ENCODE results near the gene HID1.
"Not testable (repeated sequence)": the region's sequence is repeated elsewhere in the genome, so short reads cannot be mapped to it uniquely, and the experiment has no call there.

HID1 gene

DNA sequence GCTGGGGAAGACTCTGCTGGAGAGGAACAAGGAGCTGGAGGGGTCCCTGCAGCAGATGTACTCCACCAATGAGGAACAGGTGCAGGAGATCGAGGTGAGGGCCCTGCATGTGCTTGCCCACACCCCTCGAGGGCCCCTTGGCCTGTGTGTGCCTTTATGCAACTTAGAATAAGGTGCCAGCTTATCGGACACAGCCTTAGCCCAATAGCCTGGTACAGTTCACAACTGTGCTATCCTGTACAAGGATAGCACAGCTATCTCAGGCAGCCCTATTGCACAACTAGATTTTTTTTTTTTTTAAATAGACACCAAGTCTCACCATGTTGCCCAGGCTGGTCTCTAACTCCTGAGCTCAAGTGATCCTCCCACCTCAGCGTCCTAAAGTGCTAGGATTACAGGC, 27.0 kb upstream of the HID1 start:
- no peak for DNase-seq

DNA sequence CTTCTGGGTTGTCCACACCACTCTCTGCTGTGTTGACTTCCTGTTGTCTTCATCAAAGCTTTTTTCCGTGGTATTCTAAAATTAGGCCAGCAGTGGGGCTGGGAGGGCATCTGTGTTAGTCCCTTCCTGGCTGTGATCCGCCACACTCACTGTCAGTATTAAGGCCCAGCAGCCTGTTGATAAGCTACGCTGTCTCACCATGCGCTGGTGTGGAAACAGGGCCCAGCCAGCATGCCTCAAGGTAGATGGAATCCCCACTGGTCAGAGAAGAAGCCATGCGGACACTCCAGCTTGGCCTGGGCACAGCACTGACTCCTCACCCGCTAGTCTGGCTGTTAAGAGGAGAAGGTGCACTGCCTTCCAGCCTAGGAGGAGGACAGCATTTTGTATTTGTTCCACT, 26.2 kb upstream of the HID1 start:
- DNase-seq, result no peak

DNA sequence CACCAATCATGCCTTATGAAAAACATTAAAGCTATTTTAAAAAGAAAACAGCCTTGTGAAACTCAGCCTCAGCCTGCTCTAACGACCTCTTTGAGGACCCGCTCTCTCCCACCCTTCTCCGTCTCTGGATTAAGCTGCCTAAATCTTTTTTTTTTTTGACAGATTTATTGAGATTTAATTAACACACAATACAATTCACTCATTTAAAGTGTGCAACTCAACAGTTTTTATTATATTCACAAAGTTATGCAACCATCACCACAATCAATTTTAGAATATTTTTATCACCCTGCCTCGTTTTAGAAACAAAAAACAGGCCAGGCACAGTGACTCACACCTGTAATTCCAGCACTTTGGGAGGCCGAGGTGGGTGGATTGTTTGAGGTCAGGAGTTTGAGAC, 23.3 kb upstream of the HID1 start:
- no peak for DNase-seq

DNA sequence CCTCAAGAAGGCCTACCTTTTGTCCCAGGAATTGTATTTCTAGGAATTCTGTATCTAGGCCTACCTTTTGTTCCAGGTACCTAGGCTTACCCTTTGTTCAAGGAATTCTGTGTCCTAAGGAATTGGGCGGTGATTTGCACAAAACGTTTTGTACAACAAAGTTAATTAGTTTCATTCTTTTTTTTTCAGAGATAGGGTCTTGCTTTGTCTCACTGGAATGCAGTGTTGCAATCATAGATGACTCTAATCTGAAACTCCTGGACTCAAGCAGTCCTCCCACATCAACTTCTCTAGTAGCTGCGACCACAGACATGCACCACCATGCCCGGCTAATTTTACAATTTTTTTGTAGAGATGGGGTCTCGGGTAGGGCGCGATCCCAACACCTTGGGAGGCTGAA, 21.9 kb upstream of the HID1 start:
- no peak for DNase-seq

DNA sequence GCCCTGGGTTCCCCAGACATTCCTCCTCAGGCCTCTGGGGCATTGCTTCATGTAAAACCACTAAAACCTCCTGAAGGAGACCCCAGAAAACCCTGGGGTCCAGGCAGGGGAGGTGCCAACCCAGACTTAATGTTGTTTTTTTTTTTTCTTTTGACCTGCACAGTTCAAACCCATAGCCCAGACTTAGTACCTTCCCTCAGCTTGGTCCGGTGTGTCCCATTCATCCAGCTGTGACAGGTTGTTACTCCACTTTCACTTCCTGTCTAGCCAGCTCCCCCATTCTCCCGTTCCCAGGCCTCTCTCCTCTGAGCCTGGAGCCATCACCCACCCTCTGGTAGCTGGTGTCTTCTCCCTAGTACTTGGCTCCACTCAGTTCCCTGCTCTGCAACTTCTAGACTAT, 19.7 kb upstream of the HID1 start:
- DNase-seq, result no peak

DNA sequence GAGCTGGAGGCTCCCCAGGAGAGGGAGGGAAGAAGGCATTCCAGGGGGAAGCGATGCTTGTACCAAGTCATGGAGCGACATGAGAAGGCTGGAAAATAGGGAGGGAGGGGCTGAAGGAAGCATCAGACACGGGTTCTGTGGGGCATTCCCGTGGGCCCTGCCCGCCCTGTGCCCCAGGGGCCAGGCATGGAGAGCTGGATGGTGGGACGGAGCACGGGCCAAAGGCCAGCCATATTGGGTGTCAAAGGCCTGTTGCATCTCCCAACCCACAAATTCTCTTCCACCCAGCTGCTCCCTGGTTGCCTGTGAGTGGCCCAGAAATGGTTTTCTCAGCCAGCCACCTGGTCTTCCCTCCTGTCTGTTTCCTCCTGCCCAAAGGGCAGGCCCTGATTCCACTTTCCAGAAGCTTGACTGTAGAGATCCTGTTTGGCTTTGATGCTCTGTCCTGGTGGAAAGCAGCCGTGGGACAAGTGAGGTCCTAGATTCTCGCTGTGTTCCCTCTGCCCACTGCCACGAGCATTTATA, 18.1 kb upstream of the HID1 start:
- no peak for DNase-seq

DNA sequence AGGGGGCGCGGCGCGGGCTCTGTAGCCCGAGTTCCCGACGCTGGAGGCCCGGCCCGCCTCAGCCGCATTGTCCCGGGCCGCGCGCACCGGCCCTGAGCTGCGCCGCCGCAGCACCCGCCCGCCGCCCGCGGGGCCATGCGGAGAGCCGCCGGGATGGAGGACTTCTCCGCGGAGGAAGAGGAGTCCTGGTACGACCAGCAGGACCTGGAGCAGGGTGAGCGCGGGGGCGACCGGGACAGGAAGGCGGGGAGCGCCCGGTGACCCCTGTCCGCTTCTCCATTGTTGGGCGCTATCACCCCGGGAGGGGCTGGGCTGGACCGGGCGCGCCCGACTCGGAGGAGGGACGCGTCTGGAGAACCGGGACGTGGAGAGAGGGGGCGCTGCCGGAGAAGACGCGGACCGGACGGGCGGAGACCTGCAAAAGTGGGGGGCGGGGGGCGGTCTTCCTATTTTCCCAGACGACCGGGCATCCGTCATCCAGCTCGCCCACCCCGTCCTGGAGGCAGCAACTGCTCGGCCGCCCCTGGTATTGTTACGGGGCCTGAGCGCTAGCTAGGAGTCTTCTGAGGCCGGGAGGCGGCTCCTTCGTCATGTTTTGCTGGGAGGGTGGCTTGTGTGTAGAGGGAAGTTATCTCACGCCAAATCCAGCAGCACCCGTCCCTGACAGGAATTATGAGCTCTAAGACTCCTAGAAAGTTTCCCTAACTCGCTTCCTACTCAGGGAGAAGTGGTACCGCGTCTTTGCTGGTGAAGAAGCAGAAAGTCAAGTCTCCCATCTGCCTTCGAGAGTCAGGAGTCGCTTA, 15.6 kb upstream of the HID1 start:
- no peak for DNase-seq

DNA sequence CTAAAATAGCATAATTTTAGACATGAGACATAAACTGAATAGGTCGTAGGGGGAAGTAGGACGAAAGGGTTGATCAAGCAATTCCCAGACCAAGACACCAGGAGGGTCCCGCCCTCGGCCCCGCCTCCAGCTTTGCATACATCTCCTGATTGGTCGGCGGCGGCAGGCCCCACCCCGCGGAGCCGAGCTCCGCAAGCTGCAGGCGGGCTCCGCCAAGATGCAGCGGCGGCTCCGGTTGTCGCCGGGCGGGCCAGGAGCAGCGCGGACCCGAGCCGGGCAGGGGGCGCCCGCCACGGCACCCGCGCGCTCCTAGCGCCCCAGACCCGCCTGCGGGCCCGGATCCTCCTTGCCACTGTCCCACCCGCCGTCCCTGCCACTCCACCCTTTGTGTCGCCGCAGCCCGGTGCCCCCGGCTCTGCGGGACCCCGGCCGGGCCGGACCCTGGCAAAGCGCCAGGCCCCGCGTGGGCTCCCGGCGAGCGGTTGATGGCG, 14.9 kb upstream of the HID1 start, which contains the start of gene CDR2L:
Gene CDR2L (plus strand): TSS at position 215 of the 491 bp plus-strand sequence. CDS start 412 bp downstream, outside the sequence.
- DNase-seq, result peak; percentile 86

DNA sequence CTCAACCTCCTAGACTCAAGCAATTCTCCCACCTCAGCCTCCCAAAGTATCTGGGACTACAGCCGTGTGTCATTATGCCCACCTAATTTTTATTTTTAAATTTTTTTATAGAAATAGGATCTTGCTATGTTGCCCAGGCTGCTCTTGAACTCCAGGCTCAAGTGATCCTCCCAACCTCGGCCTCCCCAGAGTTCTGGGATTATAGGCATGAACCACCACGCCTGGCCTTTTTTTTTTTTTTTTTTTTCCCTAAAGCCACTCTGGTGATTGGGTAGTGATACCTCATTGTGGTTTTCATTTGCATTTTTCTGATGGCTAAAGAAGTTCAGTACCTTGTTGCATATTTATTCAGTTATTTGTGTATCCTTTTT, 13.6 kb upstream of the HID1 start:
- DNase-seq, result no peak

DNA sequence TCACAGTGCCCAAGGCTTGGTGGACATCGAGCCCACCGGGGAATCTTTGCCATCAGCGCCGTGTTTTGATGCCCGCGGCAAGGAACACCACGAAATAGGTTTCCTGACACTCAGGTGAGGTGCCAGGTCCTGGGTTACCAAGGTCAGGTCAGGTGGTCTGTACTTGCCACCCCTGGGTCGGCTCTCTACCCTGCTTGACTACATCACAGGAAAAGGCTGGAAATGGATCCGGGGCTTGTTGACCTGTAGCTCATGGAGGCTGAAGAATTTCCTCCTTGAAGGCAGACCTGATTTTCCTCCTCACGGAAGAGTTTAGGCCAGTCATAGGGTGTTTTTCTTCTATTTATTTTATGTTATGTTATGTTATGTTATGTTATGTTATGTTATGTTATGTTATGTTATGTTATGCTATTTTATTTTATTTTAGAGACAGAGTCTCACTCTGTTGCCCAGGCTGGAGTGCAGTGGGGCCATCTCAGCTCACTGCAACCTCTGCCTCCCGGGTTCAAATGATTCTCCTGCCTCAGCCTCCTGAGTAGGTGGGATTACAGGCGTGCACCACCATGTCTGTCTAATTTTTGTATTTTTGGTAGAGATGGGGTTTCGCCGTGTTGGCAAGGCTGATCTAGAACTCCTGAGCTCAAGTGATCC, 10.2 kb upstream of the HID1 start:
- DNase-seq, result not testable (repeated sequence)

DNA sequence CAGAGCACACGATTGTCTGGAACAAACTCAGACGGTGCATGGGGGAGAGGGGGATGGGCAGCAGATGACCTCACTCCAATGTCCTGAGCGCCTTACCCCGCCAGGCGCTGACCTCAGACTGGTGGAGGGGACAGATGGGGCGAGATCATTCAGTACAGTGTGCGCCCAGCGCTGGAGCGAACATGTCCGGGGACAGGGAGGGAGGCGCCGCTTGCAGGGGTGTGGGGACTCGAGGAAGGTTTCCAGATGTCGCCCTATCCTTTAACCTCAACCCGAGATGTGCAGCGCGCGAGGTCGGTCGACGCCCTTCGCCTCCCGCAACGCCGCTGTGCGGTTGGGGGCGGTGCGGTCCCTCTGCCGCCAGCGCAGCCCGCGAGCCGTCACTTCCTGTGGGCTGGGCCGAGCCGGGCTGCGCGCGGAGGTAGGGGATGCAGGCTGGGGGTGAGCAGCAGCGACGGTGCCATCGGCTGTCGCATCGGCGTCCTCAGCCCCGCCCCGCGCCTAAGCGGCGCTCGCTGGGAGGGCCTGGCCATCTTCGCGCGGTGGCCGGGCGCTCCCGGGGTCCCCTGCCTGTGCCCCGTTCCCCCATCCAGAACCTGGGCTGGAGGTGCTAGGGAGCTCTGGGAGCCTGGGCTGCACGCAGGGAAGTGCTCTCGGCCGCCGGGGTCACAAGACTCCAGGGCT, 9.6 kb upstream of the HID1 start:
- DNase-seq, result peak; percentile 87

DNA sequence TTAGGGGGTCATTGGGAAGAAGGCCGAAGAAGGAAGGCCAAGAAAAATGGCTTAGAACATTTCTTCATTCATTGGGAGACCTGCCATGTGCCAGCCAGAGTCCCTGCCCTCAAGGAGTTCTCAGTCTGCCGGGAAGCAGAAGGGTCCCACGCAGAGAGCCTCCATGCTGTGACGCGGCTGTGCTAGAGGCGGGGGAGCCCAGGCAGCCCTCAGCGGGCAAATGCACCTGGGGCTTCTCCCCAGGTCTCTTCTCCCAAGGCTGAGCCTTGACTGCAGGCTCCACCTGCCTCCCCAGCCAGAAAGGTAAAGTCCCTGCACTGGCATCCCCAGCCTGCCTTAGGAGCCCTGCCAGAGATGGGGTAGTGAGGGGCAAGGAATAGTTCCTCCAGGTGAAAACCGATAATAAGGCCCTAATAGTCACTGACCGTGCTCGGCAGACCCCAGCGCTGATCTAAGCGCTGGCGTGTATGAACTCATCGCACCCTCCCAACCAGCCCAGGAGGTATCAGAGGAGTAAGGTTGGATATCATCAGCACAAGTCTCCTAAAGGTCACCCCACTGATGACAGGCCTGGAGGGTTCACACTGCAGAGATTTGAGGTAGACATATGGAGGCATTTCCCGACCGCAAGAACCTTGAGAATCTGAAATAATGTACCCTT, 8.9 kb upstream of the HID1 start:
- DNase-seq, result no peak

DNA sequence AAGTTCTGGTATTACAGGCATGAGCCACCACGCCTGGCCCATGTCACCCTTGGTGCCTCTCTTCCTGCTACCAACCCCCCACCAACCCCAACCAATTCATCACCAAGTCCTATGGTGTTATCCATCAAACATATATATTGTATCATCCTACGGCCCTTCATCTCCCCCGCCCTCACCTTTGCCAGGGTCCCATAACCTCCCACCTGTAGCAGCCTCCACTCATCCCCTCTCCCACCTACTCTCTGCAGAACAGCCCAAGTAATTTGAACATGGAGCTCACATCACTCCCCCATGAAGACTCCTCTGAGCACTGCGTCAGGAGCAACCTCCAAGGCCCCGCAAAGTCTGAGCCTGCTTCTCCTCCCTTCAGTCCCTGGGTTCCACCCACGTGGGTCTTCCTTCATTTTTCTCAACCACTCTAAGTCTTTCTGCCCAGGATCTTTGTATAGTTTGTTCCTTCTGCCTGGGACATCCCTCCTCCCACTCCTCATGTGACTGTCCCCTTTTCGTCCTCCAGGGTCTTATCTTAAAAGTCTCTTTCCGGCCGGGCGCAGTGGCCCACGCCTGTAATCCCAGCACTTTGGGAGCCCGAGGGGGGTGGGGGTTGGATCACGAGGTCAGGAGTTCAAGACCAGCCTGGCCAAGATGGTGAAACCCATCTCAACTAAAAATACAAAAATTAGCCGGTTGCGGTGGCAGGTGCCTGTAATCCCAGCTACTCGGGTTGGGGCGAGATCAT, 7.0 kb upstream of the HID1 start:
- no peak for DNase-seq

DNA sequence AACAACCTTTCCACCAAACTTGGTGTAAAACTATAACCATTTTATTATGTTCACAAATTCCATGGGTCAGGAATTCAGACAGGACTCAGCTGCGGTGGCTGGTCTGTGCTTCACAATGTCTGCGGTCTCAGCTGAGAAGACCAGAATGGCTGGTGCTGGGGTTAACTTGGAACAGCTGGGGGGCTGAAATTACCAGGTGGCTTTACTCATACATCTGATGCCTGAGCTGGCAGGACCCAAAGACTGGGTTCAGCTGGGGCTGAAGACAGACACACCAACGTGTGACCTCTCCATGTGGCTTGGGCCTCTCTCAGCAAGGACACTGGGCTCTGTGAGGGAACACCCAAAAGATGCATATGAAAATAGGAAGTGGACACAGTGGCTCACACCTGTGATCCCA, 5.7 kb upstream of the HID1 start:
- no peak for DNase-seq

DNA sequence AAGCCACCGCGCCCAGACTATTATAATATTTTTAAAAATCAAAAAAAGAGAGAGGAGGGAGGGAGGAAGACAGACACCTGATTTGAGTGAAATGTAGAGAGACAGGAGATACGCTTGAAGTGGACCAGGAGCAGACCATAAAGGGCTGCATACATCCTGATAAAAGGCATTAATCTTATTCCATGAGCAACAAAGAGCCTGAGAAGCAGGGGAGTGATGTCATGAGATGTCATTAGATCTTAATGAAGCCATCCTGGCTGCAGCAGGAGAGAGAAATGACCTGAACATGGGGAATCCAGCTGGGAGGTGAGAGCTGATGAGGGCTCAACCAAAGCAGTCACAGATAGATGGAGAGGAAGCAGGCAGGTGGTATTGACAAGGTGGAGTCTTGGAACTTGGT, 5.2 kb upstream of the HID1 start:
- no peak for DNase-seq

DNA sequence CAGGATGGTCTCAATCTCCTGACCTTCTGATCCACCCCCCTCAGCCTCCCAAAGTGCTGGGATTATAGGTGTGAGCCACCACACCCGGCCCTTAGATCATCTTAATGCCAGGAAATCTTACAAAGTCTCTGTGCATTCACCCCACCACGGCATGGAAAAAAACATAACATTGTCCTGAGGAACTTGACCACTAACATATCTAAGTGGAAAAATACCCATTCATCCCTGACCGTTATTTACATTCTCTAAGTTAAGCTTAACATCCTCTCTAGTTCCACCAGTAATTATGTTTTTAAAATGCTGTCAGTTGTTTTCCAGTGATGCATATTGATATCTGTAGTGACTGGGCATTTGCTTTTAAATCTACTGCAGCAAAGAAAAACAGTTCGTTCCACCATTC, 3.4 kb upstream of the HID1 start:
- no peak for DNase-seq

DNA sequence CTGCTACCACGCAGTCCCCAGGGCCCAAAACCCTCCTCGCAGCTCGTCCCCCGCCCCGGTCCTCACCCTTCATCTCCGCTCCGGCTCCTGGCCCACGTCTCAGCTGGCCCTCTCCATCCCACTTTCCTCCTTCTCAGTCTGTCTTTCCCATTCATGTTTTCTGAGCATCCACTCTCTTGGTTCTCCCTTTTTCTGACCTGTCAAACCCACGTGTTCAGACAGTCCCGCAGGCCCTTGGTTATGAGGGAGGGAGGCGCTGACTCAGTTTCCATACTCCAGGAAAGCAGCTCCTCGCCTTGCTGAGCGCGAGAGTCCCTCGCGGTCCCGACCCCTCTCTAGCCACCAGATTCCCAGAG, 392 bp upstream of the HID1 start:
- no peak for DNase-seq

DNA sequence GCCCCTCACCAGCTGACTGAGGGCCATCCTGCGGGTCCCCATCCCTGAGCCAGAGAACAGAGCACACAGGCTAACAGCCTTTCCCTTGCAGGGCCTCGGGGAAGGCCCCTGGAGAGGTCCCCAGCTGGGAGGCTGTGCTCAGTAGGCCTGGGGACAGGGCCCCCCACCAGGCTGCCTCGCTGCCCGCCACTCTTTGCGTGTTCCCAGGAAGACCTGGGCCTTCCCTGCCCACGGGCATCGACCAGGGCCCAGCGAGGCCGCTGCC, 785 bp downstream of the HID1 start:
- no peak for DNase-seq

DNA sequence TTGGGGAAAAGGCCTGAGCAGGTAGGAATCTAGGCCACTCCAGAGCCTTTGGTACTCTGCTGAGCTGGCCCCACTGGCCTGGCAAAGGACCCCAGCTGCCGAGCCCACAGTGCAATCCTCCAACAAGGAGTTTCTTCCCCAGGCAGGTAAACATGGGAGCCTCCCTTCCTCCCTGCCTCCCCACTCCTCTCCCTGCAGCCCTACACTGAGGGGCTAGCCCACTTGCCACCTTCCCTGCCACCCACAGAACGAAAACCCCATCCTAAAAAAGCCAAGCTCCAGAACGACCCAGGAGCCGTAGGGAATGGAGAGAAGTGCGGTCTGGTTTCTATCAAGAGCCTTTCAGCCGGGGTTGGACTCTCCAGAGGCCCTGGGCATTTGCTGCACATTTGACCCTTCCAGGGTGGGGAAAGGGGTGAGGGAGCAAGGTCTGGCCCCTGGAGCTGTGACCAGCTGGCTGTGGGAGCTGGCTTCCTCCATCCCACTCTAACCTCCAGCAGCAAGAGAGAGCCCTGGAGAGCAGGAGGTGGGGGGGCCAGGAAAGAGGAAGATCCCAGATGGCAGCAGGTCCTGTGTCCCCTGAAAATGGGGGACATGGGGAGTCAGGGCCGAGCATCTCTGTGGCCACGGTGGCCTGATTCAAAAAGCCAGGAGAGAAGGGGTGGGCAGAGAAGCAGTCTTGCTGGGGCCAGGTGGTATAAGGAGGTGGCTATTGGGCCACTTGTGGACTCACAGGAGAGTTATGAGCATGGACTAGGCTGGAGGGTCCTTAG, 1.3 kb downstream of the HID1 start:
- DNase-seq, result no peak

DNA sequence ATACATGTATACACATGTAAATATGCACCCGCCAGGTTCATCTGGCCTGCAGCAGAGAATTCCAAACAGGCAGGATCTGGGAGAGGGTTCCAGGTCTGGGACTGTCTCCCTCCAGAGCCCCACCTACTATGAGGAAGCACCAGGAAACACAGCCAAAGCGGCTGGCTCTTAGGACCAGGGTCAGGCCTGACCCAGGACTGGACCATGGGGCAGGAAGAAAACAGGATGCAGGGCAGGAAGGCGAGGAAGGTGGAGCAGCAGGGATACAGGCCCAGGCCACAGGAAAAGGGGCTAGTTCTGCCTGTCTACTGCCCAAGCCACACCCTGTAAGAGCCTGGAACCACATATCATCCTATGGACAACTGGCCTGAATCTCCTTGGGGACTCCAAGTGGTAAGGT, 2.2 kb downstream of the HID1 start:
- DNase-seq, result no peak

DNA sequence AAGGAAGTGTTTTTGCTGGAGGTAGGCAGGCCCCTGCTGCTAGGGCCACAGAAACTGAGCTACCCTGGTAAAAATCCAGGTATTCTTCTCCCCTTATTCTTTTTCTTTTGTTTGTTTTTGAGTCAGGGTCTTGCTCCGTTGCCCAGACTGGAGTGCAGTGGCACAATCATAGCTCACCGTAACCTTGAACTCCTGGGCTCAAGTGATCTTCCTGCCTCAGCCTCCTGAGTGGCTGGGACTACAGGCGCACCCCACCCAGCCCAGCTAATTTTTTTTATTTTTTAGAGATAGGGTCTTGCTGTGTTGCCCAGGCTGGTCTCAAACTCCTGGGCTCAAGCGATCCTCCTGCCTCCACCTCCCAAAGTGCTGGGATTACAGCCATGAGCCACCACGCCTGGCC, 3.1 kb downstream of the HID1 start:
- DNase-seq, result not testable (repeated sequence)

DNA sequence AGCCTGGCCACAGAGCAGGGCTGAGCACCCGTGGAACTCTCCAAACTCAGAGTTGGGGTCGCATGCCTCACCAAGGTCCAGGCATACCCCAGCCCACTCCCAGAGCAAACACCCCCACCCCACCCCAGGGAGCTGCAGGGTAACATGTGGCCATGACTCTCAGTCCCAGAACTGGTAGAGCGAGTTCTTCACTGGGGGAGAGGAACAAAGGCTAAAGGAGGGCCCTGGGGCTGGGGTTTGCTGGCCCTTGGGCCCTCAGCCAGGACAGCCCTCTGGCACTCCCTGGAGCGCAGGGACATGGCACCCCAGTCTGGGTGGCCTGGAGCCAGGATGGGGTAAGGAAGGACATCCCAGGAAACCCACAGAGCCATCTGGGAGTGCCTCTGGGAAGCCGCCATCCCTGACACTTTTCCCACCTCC, 4.2 kb downstream of the HID1 start:
- DNase-seq, result no peak
